ENCODE results near the gene PAH.

The PAH gene

GRCh38 chr12:102957339-102958050 is 40.5 kb upstream of the PAH start, which contains the start of gene ASCL1:
TSS of gene ASCL1 (plus strand) at chr12:102957674. CDS start at chr12:102958245, 571 bp downstream.
- TF ChIP-seq CTCF (IDR thresholded peaks at IDR 0.05) (no peak; the same call in 1 of the 2 replicates), ZFX (IDR thresholded peaks at IDR 0.05; ENCODE audit: borderline replicate concordance) (no peak)
- H3K27ac ChIP-seq, result no peak within 1 kb of the TSS

GRCh38 chr12:102956738-102957327 is 39.8 kb upstream of the PAH start:
- TF ChIP-seq CTCF (IDR thresholded peaks at IDR 0.05) (no peak), ZFX (IDR thresholded peaks at IDR 0.05; ENCODE audit: borderline replicate concordance) (no peak)
- no peak overlapping the region for H3K27ac ChIP-seq

- H3K27ac ChIP-seq, result no peak overlapping the region
- TF ChIP-seq ZFX (IDR thresholded peaks at IDR 0.05; ENCODE audit: borderline replicate concordance) (no peak), CTCF (IDR thresholded peaks at IDR 0.05) (no peak)
These were observed 39.1 kb upstream of the PAH start for GRCh38 chr12:102955926-102956737.

GRCh38 chr12:102954134-102954533 is 37.1 kb upstream of the PAH start:
- no peak for TF ChIP-seq ZFX (IDR thresholded peaks at IDR 0.05; ENCODE audit: borderline replicate concordance)
- no peak for TF ChIP-seq CTCF (IDR thresholded peaks at IDR 0.05)
- no peak overlapping the region for H3K27ac ChIP-seq

GRCh38 chr12:102953221-102953620 is 36.2 kb upstream of the PAH start:
- H3K27ac ChIP-seq, result no peak overlapping the region
- TF ChIP-seq CTCF (IDR thresholded peaks at IDR 0.05) (no peak), ZFX (IDR thresholded peaks at IDR 0.05; ENCODE audit: borderline replicate concordance) (no peak)

GRCh38 chr12:102951841-102952240 is 34.8 kb upstream of the PAH start:
- TF ChIP-seq ZFX (IDR thresholded peaks at IDR 0.05; ENCODE audit: borderline replicate concordance), result no peak
- no peak for TF ChIP-seq CTCF (IDR thresholded peaks at IDR 0.05)
- no peak overlapping the region for H3K27ac ChIP-seq
